ENCODE data around the gene CHRM4.
"Not testable (repeated sequence)": the region's sequence is repeated elsewhere in the genome, so short reads cannot be mapped to it uniquely, and the experiment has no call there.

CHRM4 gene

DNA sequence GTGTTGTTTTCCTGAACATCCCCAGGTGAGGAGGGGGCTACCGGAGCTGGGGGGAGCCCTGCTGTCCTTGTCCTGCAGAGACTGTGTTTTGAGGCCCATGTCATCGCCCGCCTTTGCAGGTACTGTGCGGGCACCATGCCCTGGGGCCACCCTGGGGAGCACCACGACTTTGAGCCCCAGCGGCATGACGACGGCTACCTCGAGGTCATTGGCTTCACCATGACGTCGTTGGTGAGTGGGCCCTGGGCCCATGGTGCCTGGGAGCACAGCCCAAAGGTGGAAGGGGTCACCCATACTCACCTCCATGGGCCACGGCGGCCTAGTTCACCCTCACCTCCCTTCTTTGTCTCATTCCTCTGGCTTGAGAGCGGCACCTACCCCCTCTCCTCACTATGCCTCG lies 16.8 kb downstream of the CHRM4 start:
- TF ChIP-seq CTCF (IDR thresholded peaks at IDR 0.05; ENCODE audit: insufficient read depth, low read depth, low read length, missing control alignments) = no peak
- DNase-seq (ENCODE audit: low read depth) = no peak
- H3K4me3 ChIP-seq (ENCODE audit: low read depth, low read length) = no peak overlapping the region

- DNase-seq (ENCODE audit: low read depth) = no peak
- no peak for TF ChIP-seq CTCF (IDR thresholded peaks at IDR 0.05; ENCODE audit: insufficient read depth, low read depth, low read length, missing control alignments)
- H3K4me3 ChIP-seq (ENCODE audit: low read depth, low read length) = no peak overlapping the region
These were observed 17.5 kb downstream of the CHRM4 start for GRCh38 chr11:46373787-46374740.

DNA sequence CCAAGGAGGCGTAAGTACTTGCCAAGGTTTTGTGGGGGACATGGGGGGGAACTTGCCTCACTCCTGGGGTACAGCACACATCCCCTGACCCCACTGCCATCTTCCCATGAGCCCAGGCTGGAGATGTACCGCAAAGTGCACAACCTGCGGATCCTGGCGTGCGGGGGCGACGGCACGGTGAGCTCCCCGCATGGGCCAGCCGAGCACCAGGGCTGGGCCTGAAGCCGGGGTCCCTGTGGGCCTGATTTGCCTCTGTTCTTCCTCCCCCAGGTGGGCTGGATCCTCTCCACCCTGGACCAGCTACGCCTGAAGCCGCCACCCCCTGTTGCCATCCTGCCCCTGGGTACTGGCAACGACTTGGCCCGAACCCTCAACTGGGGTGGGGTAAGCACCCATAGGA lies 19.1 kb downstream of the CHRM4 start:
- DNase-seq (ENCODE audit: low read depth); H3K4me3 ChIP-seq (ENCODE audit: low read depth, low read length): not testable (repeated sequence)

DNA sequence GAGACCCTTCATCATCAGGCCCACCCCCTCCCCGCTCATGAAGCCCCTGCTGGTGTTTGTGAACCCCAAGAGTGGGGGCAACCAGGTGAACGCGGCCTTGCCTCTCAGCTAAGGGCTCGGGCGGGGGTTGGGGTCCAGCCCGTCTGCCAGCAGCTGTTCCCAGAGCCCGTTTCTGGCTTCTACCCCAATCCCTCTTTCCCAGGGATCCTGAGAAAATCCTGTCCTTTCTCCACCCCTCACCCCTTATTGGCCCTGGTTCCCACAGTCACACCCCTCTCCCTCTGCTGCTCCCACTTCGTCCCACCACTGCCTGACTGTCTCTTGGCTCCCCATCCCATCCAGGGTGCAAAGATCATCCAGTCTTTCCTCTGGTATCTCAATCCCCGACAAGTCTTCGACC lies 19.5 kb downstream of the CHRM4 start:
- TF ChIP-seq CTCF (IDR thresholded peaks at IDR 0.05; ENCODE audit: insufficient read depth, low read depth, low read length, missing control alignments) = no peak
- DNase-seq (ENCODE audit: low read depth) = no peak
- no peak overlapping the region for H3K4me3 ChIP-seq (ENCODE audit: low read depth, low read length)

- H3K4me3 ChIP-seq (ENCODE audit: low read depth, low read length); DNase-seq (ENCODE audit: low read depth): not testable (repeated sequence)
These were observed 20.3 kb downstream of the CHRM4 start for GRCh38 chr11:46371262-46371661.

DNA sequence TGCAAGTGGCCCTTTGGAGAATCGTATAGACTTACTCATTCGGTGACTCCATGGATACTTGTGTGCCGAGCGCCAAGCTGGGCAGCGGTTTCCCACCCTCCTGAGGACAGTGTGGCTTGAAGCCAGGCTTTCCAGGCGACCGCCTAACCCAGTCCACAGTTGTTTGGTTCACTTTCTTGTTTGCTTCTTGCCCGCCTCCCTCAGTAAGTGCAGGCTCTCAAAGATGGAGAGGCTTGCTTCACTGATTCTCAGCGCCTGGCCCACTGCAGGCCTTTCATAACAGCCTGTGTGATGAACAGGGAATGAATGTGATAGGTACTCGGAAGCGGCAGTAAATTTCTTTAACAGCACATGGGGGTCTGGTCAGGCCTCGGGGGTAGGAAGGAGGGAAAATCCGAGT lies 21.3 kb downstream of the CHRM4 start:
- H3K4me3 ChIP-seq (ENCODE audit: low read depth, low read length) = no peak overlapping the region
- no peak for DNase-seq (ENCODE audit: low read depth)
- no peak for TF ChIP-seq CTCF (IDR thresholded peaks at IDR 0.05; ENCODE audit: insufficient read depth, low read depth, low read length, missing control alignments)

GRCh38 chr11:46369458-46370152 lies 22.0 kb downstream of the CHRM4 start:
- no peak overlapping the region for H3K4me3 ChIP-seq (ENCODE audit: low read depth, low read length)
- peak; percentile 70 for DNase-seq (ENCODE audit: low read depth)
- TF ChIP-seq CTCF (IDR thresholded peaks at IDR 0.05; ENCODE audit: insufficient read depth, low read depth, low read length, missing control alignments) = peak; percentile 92

DNA sequence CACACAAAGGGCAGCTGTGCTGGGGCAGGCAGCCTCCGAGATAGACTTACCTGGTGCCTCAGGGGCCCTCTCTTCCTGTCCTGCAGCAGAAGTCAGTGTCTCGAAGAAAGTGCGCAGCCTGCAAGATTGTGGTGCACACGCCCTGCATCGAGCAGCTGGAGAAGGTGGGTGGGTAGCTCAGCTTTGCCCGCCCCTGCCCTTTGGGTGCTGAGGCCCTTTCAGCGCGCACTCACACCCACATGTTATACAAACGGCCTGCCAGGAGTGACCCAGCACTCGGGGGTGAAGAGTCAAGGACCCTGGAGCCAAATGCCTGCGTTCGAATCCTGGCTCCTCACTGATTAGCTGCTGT lies 23.7 kb downstream of the CHRM4 start:
- TF ChIP-seq CTCF (IDR thresholded peaks at IDR 0.05; ENCODE audit: insufficient read depth, low read depth, low read length, missing control alignments) = no peak
- no peak for DNase-seq (ENCODE audit: low read depth)
- H3K4me3 ChIP-seq (ENCODE audit: low read depth, low read length) = no peak overlapping the region
